Stimulated activated CD8-positive, alpha-beta memory T cell treated with anti-CD3 and anti-CD28 coated beads, Interleukin-15, amount 100 ng/mL, for 1 hour (primary cell): ENCODE measurements around the gene SLC22A4.

Source experiments
- DNase-seq: peaks from one replicate; pipeline ENCODE4 v3.0.0-alpha.2; 2020; ENCODE audit warnings: low read depth

SLC22A4 gene

GRCh38 chr5:132293992-132294727, at the start of gene SLC22A4:
TSS of gene SLC22A4 (plus strand) at chr5:132294394. CDS start at chr5:132294617, 223 bp downstream.
- DNase-seq = peak; percentile 47

GRCh38 chr5:132245593-132245992, 48.6 kb upstream of the SLC22A4 start:
- DNase-seq = no peak

- DNase-seq = no peak
Observed at GRCh38 chr5:132246806-132247205, 47.4 kb upstream of the SLC22A4 start.

GRCh38 chr5:132250547-132250946, 43.6 kb upstream of the SLC22A4 start:
- no peak for DNase-seq

GRCh38 chr5:132251220-132251725, 42.9 kb upstream of the SLC22A4 start:
- no peak for DNase-seq

- no peak for DNase-seq
Observed at GRCh38 chr5:132253008-132253441, 41.2 kb upstream of the SLC22A4 start.

- DNase-seq = no peak
Observed at GRCh38 chr5:132253452-132254320, 40.5 kb upstream of the SLC22A4 start.

GRCh38 chr5:132254321-132254977, 39.7 kb upstream of the SLC22A4 start:
- no peak for DNase-seq

GRCh38 chr5:132256086-132256782, 38.0 kb upstream of the SLC22A4 start:
- no peak for DNase-seq

GRCh38 chr5:132256783-132257130, 37.4 kb upstream of the SLC22A4 start:
- no peak for DNase-seq

- no peak for DNase-seq
Observed at GRCh38 chr5:132257131-132258101, 36.8 kb upstream of the SLC22A4 start, which contains the start of gene PDLIM4. TSS of gene PDLIM4 (plus strand) at chr5:132257696. CDS start at chr5:132257735, 39 bp downstream.

GRCh38 chr5:132258102-132259068, 35.8 kb upstream of the SLC22A4 start:
- DNase-seq = no peak

- DNase-seq = no peak
Observed at GRCh38 chr5:132259069-132259851, 34.9 kb upstream of the SLC22A4 start.

- no peak for DNase-seq
Observed at GRCh38 chr5:132260051-132260450, 34.1 kb upstream of the SLC22A4 start.

- DNase-seq = no peak
Observed at GRCh38 chr5:132260714-132261551, 33.3 kb upstream of the SLC22A4 start.

- no peak for DNase-seq
Observed at GRCh38 chr5:132261881-132262845, 32.0 kb upstream of the SLC22A4 start.
